ENCODE measurements around the gene DOCK1. TPM values are rescaled to one million over a fixed set of nuclear protein-coding genes. Genes with fewer than 3 reads are reported as not detected.

DOCK1 gene
- polyA plus RNA-seq, 6 donors from 2014 or later = not detected

DNA sequence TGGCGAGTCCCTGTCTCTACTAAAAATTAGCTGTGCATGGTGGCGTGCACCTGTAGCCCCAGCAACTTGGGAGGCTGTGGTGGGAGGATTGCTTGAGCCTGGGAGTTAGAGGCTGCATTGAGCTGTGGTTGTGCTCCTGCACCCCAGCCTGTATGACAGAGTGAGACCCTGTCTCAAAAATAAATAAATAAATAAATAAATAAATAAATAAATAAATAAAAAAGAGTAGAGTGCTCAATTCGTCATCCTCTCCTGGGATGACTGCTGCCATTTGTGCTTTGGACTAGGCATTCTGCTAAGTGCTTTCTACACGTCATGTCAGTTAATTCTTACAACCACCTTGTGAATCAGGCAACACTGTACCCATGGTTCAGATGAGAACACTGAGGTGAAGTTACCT, 130.6 kb downstream of the DOCK1 start:
- DNase-seq (no peak), ATAC-seq (ENCODE audit: low read depth in 2 of 2) (no peak)
- no peaks in the 10 kb centered on the region for H3K4me1 Mint-ChIP-seq
- peaks cover 0 to 7% (median 0%) of the 10 kb centered on the region in 7 donors for H3K9me3 Mint-ChIP-seq
- no peaks in the 10 kb centered on the region for H3K27me3 Mint-ChIP-seq
- peak overlapping the region in 1 of 6 donors; percentile 55 for H3K27ac Mint-ChIP-seq
- H3K36me3 Mint-ChIP-seq = no peaks in the 10 kb centered on the region
- H3K4me3 Mint-ChIP-seq = no peak overlapping the region

DNA sequence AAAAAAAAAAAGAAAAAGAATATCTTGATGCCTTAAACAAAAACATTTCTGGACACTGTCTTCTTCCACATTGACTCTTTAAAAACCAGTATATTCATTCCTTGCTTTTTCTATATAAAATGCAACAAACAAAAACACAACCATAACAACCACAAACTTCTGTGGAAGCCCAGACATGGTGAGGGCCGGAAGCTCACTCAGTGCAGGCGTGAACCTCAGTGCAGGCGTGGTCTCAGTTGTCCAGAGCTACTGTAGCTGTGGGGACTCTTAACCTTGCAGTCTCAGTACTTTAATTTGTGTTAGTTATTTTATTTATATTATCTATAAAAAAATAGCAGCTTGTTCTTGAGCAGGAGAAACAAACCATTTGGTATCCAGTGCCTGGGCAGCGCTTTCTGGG, 131.8 kb downstream of the DOCK1 start:
- no peak for ATAC-seq (ENCODE audit: low read depth in 2 of 2)
- H3K4me1 Mint-ChIP-seq = no peaks in the 10 kb centered on the region
- H3K27me3 Mint-ChIP-seq = no peaks in the 10 kb centered on the region
- H3K9me3 Mint-ChIP-seq = peaks cover 0 to 7% (median 0%) of the 10 kb centered on the region in 7 donors
- no peaks in the 10 kb centered on the region for H3K36me3 Mint-ChIP-seq
- H3K4me3 Mint-ChIP-seq = no peak overlapping the region
- H3K27ac Mint-ChIP-seq = peak overlapping the region in 1 of 6 donors; percentile 60
- DNase-seq = no peak

DNA sequence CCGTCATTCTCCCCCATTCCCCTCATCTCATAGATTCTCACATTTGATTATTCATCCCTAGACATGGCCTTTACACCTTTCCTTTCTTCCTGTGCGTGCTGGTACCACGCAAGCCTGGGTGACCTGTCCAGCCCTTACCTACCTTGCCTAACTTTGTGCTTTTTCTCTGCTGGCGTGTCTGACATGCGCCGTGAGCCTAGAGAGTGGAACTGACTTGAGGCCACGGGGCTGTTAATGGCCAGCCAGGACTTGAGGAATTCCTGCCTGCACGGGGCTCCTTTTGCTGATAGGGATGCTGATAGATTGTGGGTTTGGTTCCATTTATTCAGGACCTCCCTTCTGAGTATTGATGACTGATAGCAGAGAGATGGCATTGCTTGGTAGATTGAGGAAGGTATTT, 134.2 kb downstream of the DOCK1 start:
- Mint-ChIP-seq H3K9me3 (peaks cover 0 to 4% (median 0%) of the 10 kb centered on the region in 7 donors), H3K27ac (no peak overlapping the region), H3K27me3 (no peaks in the 10 kb centered on the region), H3K4me3 (no peak overlapping the region), H3K36me3 (no peaks in the 10 kb centered on the region), H3K4me1 (no peaks in the 10 kb centered on the region)
- DNase-seq = no peak
- no peak for ATAC-seq (ENCODE audit: low read depth in 2 of 2)

DNA sequence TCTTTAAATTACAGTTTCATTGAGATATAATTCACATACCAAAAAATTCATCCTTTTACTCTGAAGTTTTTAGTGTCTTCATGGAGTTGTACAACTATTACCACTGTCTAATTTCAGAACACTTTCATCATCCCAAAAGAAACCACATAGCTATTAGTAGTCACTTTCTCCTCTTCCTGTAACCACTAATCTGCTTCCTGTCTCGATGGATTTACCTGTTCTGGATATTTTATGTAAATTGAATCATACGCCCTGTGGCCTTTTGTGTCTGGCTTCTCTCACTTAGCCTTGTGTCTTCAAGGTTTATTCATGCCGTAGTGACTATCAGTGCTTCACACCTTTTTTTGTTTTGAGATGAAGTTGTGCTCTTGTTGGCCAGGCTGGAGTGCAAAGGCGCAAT, 135.5 kb downstream of the DOCK1 start:
- Mint-ChIP-seq H3K36me3 (no peaks in the 10 kb centered on the region), H3K27ac (no peak overlapping the region), H3K4me1 (no peaks in the 10 kb centered on the region), H3K9me3 (peaks cover 0 to 4% (median 0%) of the 10 kb centered on the region in 7 donors), H3K27me3 (no peaks in the 10 kb centered on the region), H3K4me3 (no peak overlapping the region)
- no peak for ATAC-seq (ENCODE audit: low read depth in 2 of 2)
- no peak for DNase-seq

DNA sequence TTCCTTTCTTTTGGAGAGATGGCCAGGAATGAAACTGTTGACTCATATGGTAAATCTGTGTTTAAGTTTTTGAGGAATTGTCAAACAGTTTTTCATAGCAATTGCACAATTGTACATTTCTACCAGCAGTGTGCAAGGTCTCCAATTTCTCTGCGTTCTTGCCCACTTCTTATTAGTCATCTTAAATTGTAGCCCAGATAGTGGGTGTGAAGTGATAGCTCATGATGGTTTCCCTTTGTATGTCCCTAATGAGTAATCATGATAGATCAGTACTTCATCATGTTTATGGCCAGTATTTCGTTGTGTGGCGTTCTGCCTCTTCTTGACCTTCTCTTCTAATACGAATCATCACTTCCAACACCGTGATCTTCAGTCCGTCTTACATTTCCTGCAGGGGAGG, 136.3 kb downstream of the DOCK1 start:
- peaks cover 0 to 2% (median 0%) of the 10 kb centered on the region in 7 donors for H3K9me3 Mint-ChIP-seq
- H3K27ac Mint-ChIP-seq = no peak overlapping the region
- no peaks in the 10 kb centered on the region for H3K4me1 Mint-ChIP-seq
- no peak for DNase-seq
- H3K36me3 Mint-ChIP-seq = no peaks in the 10 kb centered on the region
- no peak for ATAC-seq (ENCODE audit: low read depth in 2 of 2)
- no peak overlapping the region for H3K4me3 Mint-ChIP-seq
- no peaks in the 10 kb centered on the region for H3K27me3 Mint-ChIP-seq

DNA sequence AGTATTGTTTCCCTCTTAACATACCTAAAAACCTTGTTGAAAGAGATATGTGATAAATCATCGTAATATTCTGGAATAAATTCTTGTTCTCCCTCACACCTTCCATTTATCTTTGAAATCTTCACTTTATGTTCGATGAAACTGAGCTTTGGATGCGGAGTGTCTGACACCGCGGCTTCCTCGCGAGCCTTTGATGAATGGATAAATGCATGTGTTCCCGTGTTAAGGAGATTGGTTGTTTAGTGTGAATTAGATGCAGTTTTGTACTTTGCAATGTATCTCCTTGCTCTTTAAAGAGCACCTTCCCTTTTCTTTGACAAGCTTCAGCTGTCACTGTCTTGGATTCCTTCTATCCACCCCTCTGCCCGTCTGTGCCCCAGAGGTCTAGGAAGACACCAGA, 138.1 kb downstream of the DOCK1 start:
- no peak for ATAC-seq (ENCODE audit: low read depth in 2 of 2)
- Mint-ChIP-seq H3K9me3 (peaks cover 0 to 2% (median 0%) of the 10 kb centered on the region in 7 donors), H3K4me3 (no peak overlapping the region), H3K36me3 (no peaks in the 10 kb centered on the region), H3K4me1 (no peaks in the 10 kb centered on the region), H3K27me3 (no peaks in the 10 kb centered on the region), H3K27ac (no peak overlapping the region)
- no peak for DNase-seq

DNA sequence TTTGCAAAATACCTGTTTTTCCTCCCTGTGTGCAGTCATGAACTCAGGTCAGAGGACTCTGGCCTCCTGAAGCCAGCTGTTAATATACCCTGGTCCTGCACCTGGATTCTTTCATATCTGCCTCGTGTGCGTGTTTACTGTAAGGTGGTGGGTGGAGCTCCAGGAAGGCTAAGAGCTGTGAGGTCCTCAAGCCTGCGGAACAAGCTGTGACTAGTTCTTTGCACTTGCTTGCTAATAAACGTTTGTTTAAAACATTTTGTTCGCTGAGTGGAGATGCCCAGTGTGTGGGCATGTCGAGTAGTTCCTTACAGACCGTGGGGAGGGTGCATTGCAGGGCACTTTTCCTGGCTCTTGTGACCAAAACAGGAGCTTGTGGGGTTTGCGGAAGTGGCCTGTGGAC, 139.0 kb downstream of the DOCK1 start:
- H3K9me3 Mint-ChIP-seq = no peaks in the 10 kb centered on the region
- DNase-seq (no peak), ATAC-seq (ENCODE audit: low read depth in 2 of 2) (no peak)
- H3K4me3 Mint-ChIP-seq = no peak overlapping the region
- H3K4me1 Mint-ChIP-seq = no peaks in the 10 kb centered on the region
- H3K27me3 Mint-ChIP-seq = no peaks in the 10 kb centered on the region
- H3K36me3 Mint-ChIP-seq = no peaks in the 10 kb centered on the region
- no peak overlapping the region for H3K27ac Mint-ChIP-seq

DNA sequence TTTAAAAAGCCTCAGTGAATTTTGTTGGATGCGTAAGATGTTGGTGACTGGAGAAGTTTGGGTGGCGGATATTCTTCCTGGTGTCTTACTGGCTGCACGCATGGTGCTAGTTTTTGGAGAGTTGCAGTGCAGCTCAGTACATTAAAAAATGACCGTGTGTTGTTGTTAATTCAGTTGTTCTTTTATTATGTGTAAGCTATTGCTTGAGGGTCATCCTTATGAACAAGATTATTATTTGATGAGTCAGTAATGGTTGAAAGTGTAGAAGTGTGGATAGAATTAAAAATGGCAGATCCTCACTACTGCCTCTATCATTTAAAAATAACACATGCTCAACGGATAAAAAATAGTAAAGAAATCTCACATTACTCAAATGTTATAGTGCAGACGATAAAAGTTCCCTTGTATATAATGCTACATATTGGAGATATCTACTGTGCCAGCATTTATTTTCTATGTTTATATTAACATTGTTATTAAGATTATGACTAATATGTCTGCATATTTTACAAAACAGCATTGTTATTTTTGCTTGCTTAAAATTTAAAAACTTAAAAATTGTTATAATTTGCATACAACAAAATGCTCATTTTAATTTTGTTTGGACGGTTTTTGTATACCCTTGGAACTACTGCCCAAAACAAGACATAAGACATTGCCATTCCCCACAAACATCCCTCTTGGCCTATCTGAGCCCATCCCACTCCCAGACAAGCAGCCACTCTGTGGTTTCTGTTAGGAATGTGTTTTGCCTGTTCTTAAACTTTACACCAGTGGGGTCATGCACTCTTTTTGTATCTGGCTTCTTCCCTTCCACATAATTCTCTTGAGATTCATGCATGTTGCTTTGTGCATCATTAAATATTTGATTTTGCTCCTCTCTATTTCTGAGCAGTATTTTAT, 142.0 kb downstream of the DOCK1 start:
- Mint-ChIP-seq H3K9me3 (no peaks in the 10 kb centered on the region), H3K27me3 (no peaks in the 10 kb centered on the region), H3K4me3 (no peak overlapping the region), H3K4me1 (no peaks in the 10 kb centered on the region), H3K27ac (no peak overlapping the region), H3K36me3 (no peaks in the 10 kb centered on the region)
- DNase-seq = no peak
- ATAC-seq (ENCODE audit: low read depth in 2 of 2) = no peak

DNA sequence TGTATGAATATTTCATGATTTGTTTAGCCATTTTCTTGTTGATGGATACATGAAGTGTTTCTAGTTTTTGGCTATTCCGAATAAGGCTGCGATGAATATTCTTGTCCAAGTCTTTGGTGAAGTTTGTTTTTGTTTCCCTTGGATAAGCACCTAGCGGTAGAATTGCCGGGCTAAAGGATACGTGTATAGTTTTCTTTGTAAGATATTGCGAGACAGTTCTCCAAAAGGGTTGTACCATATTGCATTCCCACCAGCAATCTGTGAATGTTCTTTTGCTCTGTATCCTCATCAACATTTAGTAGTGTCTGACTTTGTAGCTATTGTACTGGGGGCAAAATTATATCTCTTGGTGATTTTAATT, 142.6 kb downstream of the DOCK1 start:
- Mint-ChIP-seq H3K27ac (no peak overlapping the region), H3K4me3 (no peak overlapping the region), H3K27me3 (no peaks in the 10 kb centered on the region), H3K36me3 (no peaks in the 10 kb centered on the region), H3K9me3 (peaks cover 0 to 2% (median 0%) of the 10 kb centered on the region in 7 donors), H3K4me1 (no peaks in the 10 kb centered on the region)
- ATAC-seq (ENCODE audit: low read depth in 2 of 2) (no peak), DNase-seq (no peak)

DNA sequence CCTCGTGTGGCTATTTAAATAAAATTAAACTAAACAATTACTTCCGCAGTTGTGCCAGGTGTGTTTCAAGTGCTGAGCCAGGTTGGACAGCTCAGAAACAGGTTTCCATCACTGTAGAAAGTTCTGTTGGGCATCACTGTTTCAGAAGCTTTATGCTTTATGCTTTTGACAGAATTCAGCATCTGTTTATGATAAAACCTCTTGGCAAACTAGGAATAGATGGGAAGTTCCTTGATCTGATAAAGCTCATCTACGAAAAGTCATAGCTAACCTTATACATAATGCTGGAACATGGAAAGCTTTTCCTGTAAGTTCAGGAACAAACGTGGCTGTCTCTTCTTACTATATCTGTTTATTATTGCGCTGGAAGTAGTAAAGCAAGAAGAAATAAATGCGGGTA, 143.4 kb downstream of the DOCK1 start:
- no peak overlapping the region for H3K4me3 Mint-ChIP-seq
- no peaks in the 10 kb centered on the region for H3K27me3 Mint-ChIP-seq
- peaks cover 0 to 4% (median 0%) of the 10 kb centered on the region in 7 donors for H3K9me3 Mint-ChIP-seq
- H3K4me1 Mint-ChIP-seq = peaks cover 0 to under 1% (median 0%) of the 10 kb centered on the region in 3 donors
- no peak for DNase-seq
- no peaks in the 10 kb centered on the region for H3K36me3 Mint-ChIP-seq
- no peak overlapping the region for H3K27ac Mint-ChIP-seq
- no peak for ATAC-seq (ENCODE audit: low read depth in 2 of 2)

DNA sequence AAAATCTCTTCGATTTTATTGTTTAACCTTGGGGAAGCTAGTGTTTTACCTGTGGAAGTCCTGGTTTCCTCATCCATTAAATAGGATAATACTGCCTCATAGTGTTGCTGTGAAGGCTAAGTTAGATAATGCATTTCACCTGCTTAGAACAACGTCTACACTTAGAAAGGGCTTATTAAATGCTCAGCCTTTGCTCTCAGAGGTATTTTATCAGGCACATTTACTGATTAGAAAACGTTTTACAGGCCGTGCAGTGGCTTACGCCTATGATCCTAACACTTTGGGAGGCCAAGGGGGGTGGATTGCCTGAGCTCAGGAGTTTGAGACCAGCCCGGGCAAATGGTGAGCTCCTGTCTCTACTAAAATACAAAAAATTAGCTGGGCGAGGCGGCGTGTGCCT, 146.8 kb downstream of the DOCK1 start:
- ATAC-seq (ENCODE audit: low read depth in 2 of 2) = no peak
- no peak overlapping the region for H3K27ac Mint-ChIP-seq
- H3K4me3 Mint-ChIP-seq = peak overlapping the region in 1 of 8 donors; percentile 3

DNA sequence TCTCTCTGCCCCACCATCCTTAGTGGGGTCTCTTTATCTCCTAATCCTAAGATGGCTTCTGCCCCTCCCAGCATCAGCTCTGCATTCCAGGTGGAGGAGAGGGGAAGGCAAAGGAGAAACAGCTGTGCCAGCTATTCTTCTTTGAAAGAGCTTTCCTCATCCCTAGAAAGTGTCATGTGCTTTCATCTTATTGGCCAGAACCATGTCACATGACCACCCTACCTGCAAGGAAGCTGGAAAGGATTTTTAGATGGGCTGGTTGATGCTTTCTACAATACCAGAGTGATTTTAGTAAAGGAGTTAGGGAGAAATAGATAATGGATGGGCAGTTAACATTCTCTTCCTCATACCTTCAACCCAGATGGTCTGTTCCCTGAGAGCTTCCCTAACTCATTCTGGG, 150.0 kb downstream of the DOCK1 start:
- Mint-ChIP-seq H3K36me3 (peaks cover 0 to 11% of the 10 kb centered on the region in 2 donors), H3K27ac (peak overlapping the region in 1 of 6 donors; percentile 54), H3K4me3 (no peak overlapping the region), H3K9me3 (peaks cover 10 to 33% (median 18%) of the 10 kb centered on the region in 7 donors), H3K27me3 (no peaks in the 10 kb centered on the region), H3K4me1 (peaks cover 0 to 14% (median 6%) of the 10 kb centered on the region in 3 donors)
- ATAC-seq (ENCODE audit: low read depth in 2 of 2) (no peak), DNase-seq (no peak)

More for the DNA sequence above, 146.8 kb downstream of the DOCK1 start:
- H3K4me1 Mint-ChIP-seq = peaks cover 0 to 14% (median 6%) of the 10 kb centered on the region in 3 donors
- no peak for DNase-seq
- peaks cover 0 to 10% (median 2%) of the 10 kb centered on the region in 7 donors for H3K9me3 Mint-ChIP-seq
- no peaks in the 10 kb centered on the region for H3K36me3 Mint-ChIP-seq
- H3K27me3 Mint-ChIP-seq = no peaks in the 10 kb centered on the region

DNA sequence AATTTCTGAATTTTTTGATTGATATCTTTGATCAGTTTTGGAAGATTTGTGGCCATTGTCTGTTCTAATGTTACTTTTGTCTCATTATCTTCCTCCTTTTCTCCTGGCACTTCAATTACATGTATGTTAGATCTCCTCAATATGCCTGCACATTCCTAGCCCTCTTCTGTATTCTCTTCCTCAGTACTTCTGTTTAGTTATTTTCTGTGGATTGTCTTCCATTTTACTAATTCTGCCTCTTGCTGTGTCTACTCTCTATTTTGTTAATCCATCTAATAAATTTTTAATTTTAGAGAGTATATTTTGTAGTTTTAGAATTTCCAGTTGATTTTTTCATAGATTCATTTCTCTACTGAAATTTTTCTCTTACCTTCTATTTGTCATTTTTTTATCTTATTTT, 154.1 kb downstream of the DOCK1 start:
- DNase-seq (no peak), ATAC-seq (ENCODE audit: low read depth in 2 of 2) (no peak)
- Mint-ChIP-seq H3K4me1 (peaks cover 0 to 7% (median 6%) of the 10 kb centered on the region in 3 donors), H3K27ac (no peak overlapping the region), H3K27me3 (no peaks in the 10 kb centered on the region), H3K9me3 (peaks cover 12 to 39% (median 17%) of the 10 kb centered on the region in 7 donors), H3K36me3 (peaks cover 6 to 11% of the 10 kb centered on the region in 2 donors), H3K4me3 (no peak overlapping the region)

DNA sequence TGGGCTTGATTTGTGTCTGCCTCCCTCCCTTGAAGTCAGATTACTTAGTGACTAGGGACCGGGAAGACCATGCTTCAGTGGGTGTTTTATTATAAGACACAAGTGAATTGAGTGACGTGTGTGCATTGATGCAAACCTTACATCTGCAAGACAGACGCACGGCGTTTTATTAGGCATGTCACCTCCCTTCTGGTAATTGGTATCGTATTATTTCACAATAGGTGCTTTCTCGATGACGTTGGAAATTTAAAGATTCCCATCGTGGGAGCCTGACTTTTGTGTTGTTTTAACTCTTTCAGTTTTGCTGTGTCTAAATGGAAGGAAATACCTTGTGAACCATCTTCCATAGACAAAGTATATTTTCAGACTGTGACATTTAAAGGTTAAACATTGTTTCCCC, 158.5 kb downstream of the DOCK1 start:
- H3K9me3 Mint-ChIP-seq = peaks cover 8 to 21% (median 10%) of the 10 kb centered on the region in 7 donors

More for the DNA sequence above, 158.5 kb downstream of the DOCK1 start:
- no peak for DNase-seq
- H3K4me1 Mint-ChIP-seq = no peaks in the 10 kb centered on the region
- no peak overlapping the region for H3K27ac Mint-ChIP-seq
- H3K27me3 Mint-ChIP-seq = no peaks in the 10 kb centered on the region
- peaks cover 6 to 11% of the 10 kb centered on the region in 2 donors for H3K36me3 Mint-ChIP-seq
- ATAC-seq (ENCODE audit: low read depth in 2 of 2) = no peak
- no peak overlapping the region for H3K4me3 Mint-ChIP-seq

Measured in naive B cell (primary cell).